GM15510 (cell line): ENCODE results near the gene FURIN.

ENCODE experiments used
- POLR2A ChIP-seq: IDR thresholded peaks from 3 replicates; pipeline ENCODE4 v1.6.1; 2011; ENCODE audit warnings: borderline replicate concordance; ENCODE audit not compliant: insufficient read length; ENCODE audit errors: extremely low read depth

FURIN gene

DNA sequence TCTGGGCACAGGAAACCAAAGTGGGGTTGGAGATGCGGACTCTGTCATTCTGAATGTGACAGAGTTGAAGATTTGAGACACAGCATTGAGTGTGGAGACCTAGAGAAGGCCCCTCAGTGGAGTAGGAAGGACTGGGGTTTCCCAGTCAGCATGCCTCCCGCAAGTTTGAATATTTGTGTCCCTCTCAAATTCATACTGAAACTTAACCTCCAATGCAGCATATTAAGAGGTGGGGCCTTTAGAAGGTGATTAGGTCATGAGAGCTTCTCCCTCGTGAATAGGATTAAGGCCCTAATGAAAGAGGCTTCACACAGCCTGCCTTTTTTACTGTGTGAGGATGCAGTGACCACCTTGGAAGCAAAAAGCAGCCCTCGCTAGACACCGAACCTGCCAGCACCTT is 56.0 kb downstream of the FURIN start:
- TF ChIP-seq POLR2A = no peak

DNA sequence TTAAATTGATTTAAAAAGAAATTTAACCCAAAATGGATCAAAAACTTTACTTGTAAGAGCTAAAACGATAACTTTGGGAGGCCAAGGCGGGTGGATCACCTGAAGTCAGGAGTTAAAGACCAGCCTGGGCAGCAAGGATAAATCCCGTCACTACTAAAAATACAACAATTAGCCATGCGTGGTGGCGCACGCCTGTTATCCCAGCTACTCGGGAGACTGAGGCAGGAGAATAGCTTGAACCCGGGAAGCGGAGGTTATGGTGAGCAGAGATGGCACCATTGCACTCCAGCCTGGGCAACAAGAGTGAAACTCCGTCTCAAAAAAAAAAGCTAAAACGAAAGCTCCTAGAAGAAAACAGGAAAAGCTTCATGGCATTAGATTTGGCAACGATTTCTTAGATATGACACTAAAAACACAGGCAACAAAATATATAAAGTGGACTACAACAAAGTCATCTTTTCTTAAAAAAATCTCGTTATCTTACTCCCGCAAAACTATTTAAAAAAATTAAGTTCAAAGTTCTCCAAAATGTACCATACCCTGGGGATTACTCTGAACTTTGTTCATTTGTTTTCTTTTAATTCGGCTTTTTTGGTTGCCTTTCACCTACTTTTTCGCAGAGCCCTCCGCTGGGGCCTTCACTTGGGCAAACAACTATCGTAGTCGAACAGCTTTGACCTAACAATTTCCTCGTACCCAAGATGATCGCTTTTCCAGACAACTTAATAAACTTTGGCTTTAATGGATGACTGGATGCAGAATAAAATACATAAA is 61.0 kb downstream of the FURIN start:
- no peak for TF ChIP-seq POLR2A

DNA sequence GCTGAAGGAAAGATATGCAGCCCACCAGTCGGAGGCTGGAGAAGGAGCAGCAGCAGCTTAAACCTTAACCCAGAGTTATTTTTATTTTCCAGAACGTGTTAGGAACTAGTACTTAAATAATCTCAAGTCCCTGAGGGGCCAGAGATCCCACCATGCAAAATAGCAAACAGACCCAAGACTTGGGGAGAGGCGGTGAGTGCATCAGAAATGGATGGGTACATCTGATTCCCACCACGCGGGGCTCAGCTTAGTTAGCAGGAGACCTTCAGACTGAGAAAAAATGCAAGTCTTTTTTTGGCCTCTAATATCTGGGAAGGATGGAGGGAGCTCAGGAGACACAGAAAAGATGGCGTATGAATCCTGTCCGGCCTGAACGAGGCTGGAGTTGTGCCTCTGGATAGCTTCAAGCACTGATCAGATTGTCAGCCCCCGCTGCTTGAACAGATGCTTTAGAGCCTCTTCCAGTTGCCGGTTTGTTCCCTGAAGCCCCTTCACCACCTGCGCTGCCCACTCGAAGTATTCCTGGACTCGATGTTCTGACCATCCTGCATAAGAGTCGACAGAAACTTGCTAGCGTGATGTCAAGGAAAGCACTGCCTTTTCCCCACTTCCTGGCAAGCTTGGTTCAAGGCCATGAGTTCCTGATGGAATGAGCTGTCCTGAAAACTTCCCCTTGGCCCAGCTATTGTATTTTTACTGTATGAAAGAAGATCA is 62.6 kb downstream of the FURIN start:
- no peak for TF ChIP-seq POLR2A

DNA sequence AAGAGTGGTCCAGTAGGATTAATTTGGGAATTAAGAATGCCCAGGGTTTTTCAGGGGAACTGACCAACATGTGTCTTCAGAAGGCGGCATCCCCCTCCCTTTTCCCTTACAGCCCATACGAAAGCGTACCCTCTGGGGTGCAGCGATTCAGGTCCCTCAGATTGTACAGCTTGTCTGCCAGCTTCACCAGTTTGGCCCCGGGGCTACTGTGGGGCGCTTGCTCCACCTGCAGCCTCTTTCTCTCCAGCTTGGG is 63.1 kb downstream of the FURIN start:
- TF ChIP-seq POLR2A = no peak

DNA sequence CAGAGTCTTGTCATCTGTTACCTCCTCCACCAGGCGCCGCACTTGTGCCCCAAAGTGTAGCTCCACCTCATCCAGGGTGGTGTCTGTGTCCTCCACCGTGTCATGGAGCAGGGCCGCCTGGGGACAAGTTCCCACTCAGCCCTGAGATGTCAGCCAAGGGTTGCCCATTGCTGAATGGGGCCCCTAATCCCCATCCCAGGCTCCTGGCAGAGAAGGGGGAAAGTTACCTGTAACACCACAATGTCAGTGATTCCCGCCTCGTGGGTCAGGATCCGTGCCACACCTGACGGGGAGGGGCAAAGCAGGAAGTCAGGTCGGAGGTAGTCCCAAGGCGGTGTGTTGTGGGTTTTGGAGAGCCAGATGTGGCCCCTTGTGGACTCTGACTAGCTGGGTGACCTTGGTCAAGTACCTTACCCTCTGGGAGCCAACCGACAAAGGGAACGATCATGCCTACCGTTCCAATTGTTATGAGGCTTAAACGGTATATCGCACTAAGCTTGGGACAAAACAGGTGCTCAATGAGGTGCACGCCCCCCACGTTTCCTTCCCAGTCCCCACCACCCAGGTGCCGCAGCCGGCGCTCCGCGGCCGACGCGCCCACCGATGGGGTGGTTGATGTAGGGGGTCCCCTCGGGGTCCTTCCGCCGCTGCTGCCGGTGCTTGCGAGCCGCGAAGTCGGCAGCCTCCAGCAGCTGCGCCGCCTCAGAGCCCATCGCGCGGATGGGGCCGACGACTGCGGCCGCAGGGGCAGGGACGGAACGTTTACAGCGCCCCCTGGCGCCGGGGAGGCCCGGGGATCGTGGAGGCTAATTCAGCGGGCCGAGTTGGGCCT is 63.7 kb downstream of the FURIN start, which contains the start of gene HDDC3:
TSS of gene HDDC3 (minus strand) at position 722 of the 832 bp plus-strand sequence. CDS start at position 713, 9 bp downstream.
- peak; percentile 92 for TF ChIP-seq POLR2A

DNA sequence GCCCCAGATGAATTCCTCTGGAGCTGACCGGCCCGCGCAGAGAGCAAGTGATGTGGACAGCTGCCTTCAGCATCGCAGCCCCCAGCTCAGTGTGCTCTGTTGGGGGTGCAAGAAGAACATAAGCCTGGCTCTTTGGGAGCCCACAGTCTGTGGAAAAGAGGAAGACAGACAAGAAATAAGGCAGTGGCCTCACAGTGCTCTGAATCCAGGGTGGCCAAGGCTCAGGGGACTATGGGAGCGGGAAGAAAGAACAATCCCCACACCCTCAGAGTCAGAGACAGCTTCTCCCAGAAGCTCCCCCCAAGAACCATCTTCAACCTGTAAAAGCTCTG is 64.2 kb downstream of the FURIN start:
- TF ChIP-seq POLR2A = no peak
